SK-N-SH treated with all-trans-retinoic acid at 6 μM for 48 hours (cell line): Measurements from ENCODE around the gene COL23A1.

Source experiments
- ATAC-seq: fragments of 200-7000 bp; cut with Tn5 transposase; 3 replicates; pipeline ENCODE4 v1.9.1; 2020; ENCODE audit warnings: mild to moderate bottlenecking, moderate library complexity
- ARNTL ChIP-seq: fragments of 450-650 bp; formaldehyde crosslinking; IDR thresholded peaks from 2 replicates; pipeline ENCODE4 v1.5.0; 2020; ENCODE audit warnings: low read depth, mild to moderate bottlenecking, moderate library complexity, borderline replicate concordance
- BACH2 ChIP-seq: fragments of 250-450 bp; sonication (Bioruptor Pico); IDR thresholded peaks from 2 replicates; pipeline ENCODE4 v1.9.0; 2021; ENCODE audit warnings: mild to moderate bottlenecking, borderline replicate concordance
- CREB5 ChIP-seq: fragments of 250-450 bp; sonication (Bioruptor Pico); IDR thresholded peaks from 2 replicates; pipeline ENCODE4 v1.5.1; 2020; ENCODE audit warnings: low read depth, mild to moderate bottlenecking, moderate library complexity
- CSDC2 ChIP-seq: fragments of 250-450 bp; sonication (Bioruptor Pico); IDR thresholded peaks from 2 replicates; pipeline ENCODE4 v1.5.0; 2020; ENCODE audit warnings: mild to moderate bottlenecking, moderate library complexity
- ESRRG ChIP-seq: fragments of 250-450 bp; sonication (Bioruptor Pico); IDR thresholded peaks from 2 replicates; pipeline ENCODE4 v1.6.1; 2021; ENCODE audit warnings: mild to moderate bottlenecking
- GLIS3 ChIP-seq: fragments of 250-450 bp; sonication (Bioruptor Pico); IDR thresholded peaks from 2 replicates; pipeline ENCODE4 v1.5.0; 2020; ENCODE audit warnings: mild to moderate bottlenecking, moderate library complexity
- ISL1 ChIP-seq: fragments of 250-450 bp; sonication (Bioruptor Pico); IDR thresholded peaks from 2 replicates; pipeline ENCODE4 v2.1.2; 2022; ENCODE audit warnings: mild to moderate bottlenecking, moderate library complexity
- OSR1 ChIP-seq: fragments of 250-450 bp; sonication (Bioruptor Pico); IDR thresholded peaks from 2 replicates; pipeline ENCODE4 v1.8.0; 2022; ENCODE audit warnings: moderate library complexity, mild to moderate bottlenecking, inconsistent platforms
- PATZ1 ChIP-seq: fragments of 250-450 bp; sonication (Bioruptor Pico); IDR thresholded peaks from 2 replicates; pipeline ENCODE4 v1.8.0; 2020; ENCODE audit warnings: mild to moderate bottlenecking, moderate library complexity, borderline replicate concordance
- POU6F1 ChIP-seq: fragments of 250-450 bp; sonication (Bioruptor Pico); IDR thresholded peaks from 2 replicates; pipeline ENCODE4 v1.8.0; 2021; ENCODE audit warnings: low read depth, mild to moderate bottlenecking, moderate library complexity, borderline replicate concordance
- PPARA ChIP-seq: fragments of 250-450 bp; sonication (Bioruptor Pico); IDR thresholded peaks from 2 replicates; pipeline ENCODE4 v1.5.0; 2020; ENCODE audit warnings: mild to moderate bottlenecking, borderline replicate concordance
- SNAI2 ChIP-seq: fragments of 250-450 bp; sonication (Bioruptor Pico); IDR thresholded peaks from 2 replicates; pipeline ENCODE4 v1.5.0; 2020; ENCODE audit warnings: mild to moderate bottlenecking, moderate library complexity
- TOX ChIP-seq: fragments of 250-450 bp; sonication (Bioruptor Pico); IDR thresholded peaks from 2 replicates; pipeline ENCODE4 v1.8.0; 2021; ENCODE audit warnings: mild to moderate bottlenecking, moderate library complexity, borderline replicate concordance
- TSHZ2 ChIP-seq: fragments of 250-450 bp; sonication (Bioruptor Pico); IDR thresholded peaks from 2 replicates; pipeline ENCODE4 v1.5.0; 2020; ENCODE audit warnings: mild to moderate bottlenecking, moderate library complexity
- ZC3H10 ChIP-seq: fragments of 250-450 bp; sonication (Bioruptor Pico); IDR thresholded peaks from 2 replicates; pipeline ENCODE4 v1.5.1; 2021; ENCODE audit warnings: mild to moderate bottlenecking, moderate library complexity
- ZFP3 ChIP-seq: fragments of 250-450 bp; sonication (Bioruptor Pico); IDR thresholded peaks from 2 replicates; pipeline ENCODE4 v1.5.0; 2020; ENCODE audit warnings: mild to moderate bottlenecking, moderate library complexity
- ZFP30 ChIP-seq: fragments of 450-650 bp; formaldehyde crosslinking; IDR thresholded peaks from 2 replicates; pipeline ENCODE4 v1.5.0; 2022; ENCODE audit warnings: mild to moderate bottlenecking, moderate library complexity
- ZNF565 ChIP-seq: fragments of 450-650 bp; formaldehyde crosslinking; conservative IDR thresholded peaks from 2 replicates; pipeline ENCODE4 v1.5.0; 2020; ENCODE audit warnings: low read depth, mild to moderate bottlenecking, moderate library complexity
- ZNF70 ChIP-seq: fragments of 450-650 bp; formaldehyde crosslinking; IDR thresholded peaks from 2 replicates; pipeline ENCODE4 v1.5.0; 2020; ENCODE audit warnings: mild to moderate bottlenecking, moderate library complexity
- ZNF8 ChIP-seq: fragments of 450-650 bp; formaldehyde crosslinking; IDR thresholded peaks from 2 replicates; pipeline ENCODE4 v1.5.0; 2020; ENCODE audit warnings: mild to moderate bottlenecking, moderate library complexity

Gene COL23A1

GRCh38 chr5:178425621-178426068 lies 164.5 kb downstream of the COL23A1 start:
- TF ChIP-seq TOX (CRISPR knock-in tag) (no peak), ZNF8 (CRISPR knock-in tag) (no peak), ZNF565 (CRISPR knock-in tag) (no peak), PATZ1 (CRISPR knock-in tag) (no peak), ZNF70 (CRISPR knock-in tag) (no peak), CREB5 (CRISPR knock-in tag) (no peak), PPARA (CRISPR knock-in tag) (no peak), ZFP30 (CRISPR knock-in tag) (no peak), TSHZ2 (CRISPR knock-in tag) (no peak), POU6F1 (CRISPR knock-in tag) (no peak), SNAI2 (no peak), ISL1 (CRISPR knock-in tag) (no peak), OSR1 (CRISPR knock-in tag) (no peak), GLIS3 (CRISPR knock-in tag) (no peak)
- ATAC-seq, result no peak

- ATAC-seq, result no peak
- TF ChIP-seq ZC3H10 (CRISPR knock-in tag), result no peak
- TF ChIP-seq BACH2 (CRISPR knock-in tag), result no peak
- no peak for TF ChIP-seq ZNF70 (CRISPR knock-in tag)
- no peak for TF ChIP-seq ZFP3 (CRISPR knock-in tag)
- no peak for TF ChIP-seq CSDC2 (CRISPR knock-in tag)
- TF ChIP-seq PATZ1 (CRISPR knock-in tag), result no peak
- no peak for TF ChIP-seq TSHZ2 (CRISPR knock-in tag)
- no peak for TF ChIP-seq ISL1 (CRISPR knock-in tag)
- no peak for TF ChIP-seq ZFP30 (CRISPR knock-in tag)
- no peak for TF ChIP-seq ESRRG (CRISPR knock-in tag)
- no peak for TF ChIP-seq PPARA (CRISPR knock-in tag)
- TF ChIP-seq TOX (CRISPR knock-in tag), result no peak
- no peak for TF ChIP-seq ARNTL (CRISPR knock-in tag)
- TF ChIP-seq GLIS3 (CRISPR knock-in tag), result no peak
- no peak for TF ChIP-seq OSR1 (CRISPR knock-in tag)
- no peak for TF ChIP-seq ZNF565 (CRISPR knock-in tag)
- TF ChIP-seq SNAI2, result no peak
- no peak for TF ChIP-seq CREB5 (CRISPR knock-in tag)
- TF ChIP-seq POU6F1 (CRISPR knock-in tag), result no peak
Observed at GRCh38 chr5:178424810-178425177, 165.4 kb downstream of the COL23A1 start.
